SK-N-SH (cell line): ENCODE measurements around the gene PSMD14. TPM values are rescaled to one million over a fixed set of nuclear protein-coding genes. Genes with fewer than 3 reads are reported as not detected.

ENCODE experiments used
- CTCF ChIA-PET: fragments of 300-600, 350-600 bp; formaldehyde crosslinking; extraction: SDS; loops from one replicate; lab custom pipeline; 2021; lab: Yijun Ruan, JAX
- POLR2A ChIA-PET: fragments of 350-600 bp; sonication (Branson Sonifier 250); formaldehyde crosslinking; extraction: SDS; loops from one replicate; lab custom pipeline; 2020; ENCODE audit warnings: antibody characterized with exemption, inconsistent platforms; lab: Yijun Ruan, JAX
- DNase-seq: peaks from one replicate; pipeline ENCODE4 v3.0.0; 2012
- H2AFZ ChIP-seq: fragments of 200-600 bp; sonication (generic); 2 replicates; pipeline ENCODE4 v1.8.1; 2016; ENCODE audit warnings: antibody characterized with exemption, mild to moderate bottlenecking, low read depth
- H3F3A ChIP-seq: fragments of 200-600 bp; sonication (generic); replicated peaks from 2 replicates; pipeline ENCODE3; 2016; ENCODE audit warnings: antibody characterized with exemption, mild to moderate bottlenecking; ENCODE audit not compliant: insufficient read depth
- H3K27ac ChIP-seq, 2 experiments: fragments of 200-500 bp in 1 of 2; fragments of 200-600 bp in 1 of 2; sonication (Bioruptor generic) in 1 of 2; sonication (generic), shearing (Covaris generic) in 1 of 2; 2 replicates each; pipeline versions ENCODE4 v1.5.1 to v1.6.1; 2014 to 2016; ENCODE audit warnings: low read depth in 2 of 2, inconsistent platforms in 1 of 2, low read length in 1 of 2, mild to moderate bottlenecking in 1 of 2, mixed read lengths in 1 of 2
- H3K27me3 ChIP-seq: fragments of 200-600 bp; sonication (generic), shearing (Covaris generic); 2 replicates; pipeline ENCODE4 v1.6.1; 2016; ENCODE audit warnings: mixed run types; ENCODE audit not compliant: insufficient read depth
- H3K36me3 ChIP-seq, 2 experiments: fragments of 200-500 bp in 1 of 2; fragments of 200-600 bp in 1 of 2; sonication (Bioruptor generic) in 1 of 2; sonication (generic) in 1 of 2; replicated peaks in 1 of 2; 2 replicates each; pipeline versions ENCODE3 to v1.5.1; 2014 to 2016; ENCODE audit warnings: low read length in 1 of 2, mild to moderate bottlenecking in 1 of 2; ENCODE audit not compliant: insufficient read depth in 2 of 2, control insufficient read depth in 1 of 2
- H3K4me1 ChIP-seq, 2 experiments: fragments of 200-500 bp in 1 of 2; fragments of 200-600 bp in 1 of 2; sonication (Bioruptor generic) in 1 of 2; sonication (generic), shearing (Covaris generic) in 1 of 2; 2 replicates each; pipeline versions ENCODE4 v1.5.1 to v1.6.1; 2014 to 2016; ENCODE audit warnings: low read depth in 1 of 2, low read length in 1 of 2, mixed run types in 1 of 2; ENCODE audit not compliant: insufficient read depth in 2 of 2, control insufficient read depth in 1 of 2
- H3K4me2 ChIP-seq: fragments of 200-600 bp; sonication (generic), shearing (Covaris generic); 2 replicates; pipeline ENCODE4 v1.6.1; 2017; ENCODE audit warnings: mixed run types
- H3K4me3 ChIP-seq, 2 experiments: fragments of 200-500 bp in 1 of 2; fragments of 200-600 bp in 1 of 2; sonication (Bioruptor generic) in 1 of 2; sonication (generic), shearing (Covaris generic) in 1 of 2; 2 replicates each; pipeline versions ENCODE4 v1.5.1 to v1.8.1; 2014 to 2016; ENCODE audit warnings: low read depth in 2 of 2, inconsistent platforms in 1 of 2, low read length in 1 of 2, mild to moderate bottlenecking in 1 of 2, mixed read lengths in 1 of 2, moderate library complexity in 1 of 2
- H3K79me2 ChIP-seq: fragments of 200-600 bp; sonication (generic); 2 replicates; pipeline ENCODE4 v1.8.1; 2017; ENCODE audit warnings: mild to moderate bottlenecking; ENCODE audit not compliant: insufficient read depth
- H3K9ac ChIP-seq: fragments of 200-600 bp; sonication (generic); 2 replicates; pipeline ENCODE4 v1.6.1; 2017; ENCODE audit warnings: mixed run types
- H3K9me2 ChIP-seq: fragments of 200-600 bp; sonication (generic); 2 replicates; pipeline ENCODE4 v1.6.1; 2017; ENCODE audit warnings: mixed run types
- H3K9me3 ChIP-seq: fragments of 200-600 bp; sonication (generic); 2 replicates; pipeline ENCODE4 v1.6.1; 2017; ENCODE audit warnings: mixed run types, mild to moderate bottlenecking, moderate library complexity
- H4K20me1 ChIP-seq: fragments of 200-600 bp; sonication (generic); 2 replicates; pipeline ENCODE4 v1.6.1; 2017; ENCODE audit warnings: mild to moderate bottlenecking, mixed run types; ENCODE audit not compliant: insufficient read depth
- CTCF ChIP-seq: fragments of 200-600 bp; sonication (generic); IDR thresholded peaks from 2 replicates; pipeline ENCODE4 v1.6.1; 2017; ENCODE audit warnings: antibody characterized with exemption, mild to moderate bottlenecking, moderate library complexity
- ELF1 ChIP-seq: IDR thresholded peaks from 2 replicates; pipeline ENCODE4 v1.4.0; 2012
- EP300 ChIP-seq, 2 experiments: IDR thresholded peaks; 2 replicates each; pipeline versions ENCODE4 v1.4.0 to v1.6.1; 2012; ENCODE audit warnings: borderline replicate concordance in 1 of 2, low read depth in 1 of 2, low read length in 1 of 2
- EZH2phosphoT487 ChIP-seq: fragments of 200-600 bp; sonication (generic); IDR thresholded peaks from 2 replicates; pipeline ENCODE4 v1.6.1; 2017; ENCODE audit warnings: low read depth, mixed run types, mild to moderate bottlenecking, antibody characterized with exemption, moderate library complexity, borderline replicate concordance
- FOSL2 ChIP-seq: IDR thresholded peaks from 2 replicates; pipeline ENCODE4 v1.4.0; 2012; ENCODE audit warnings: low read depth, mild to moderate bottlenecking, moderate library complexity, borderline replicate concordance
- FOXM1 ChIP-seq: IDR thresholded peaks from 2 replicates; pipeline ENCODE4 v1.4.0; 2012; ENCODE audit warnings: low read depth, mild to moderate bottlenecking
- GATA2 ChIP-seq: sonication (generic); formaldehyde crosslinking; IDR thresholded peaks from 2 replicates; pipeline ENCODE4 v1.5.0; 2020; ENCODE audit warnings: mild to moderate bottlenecking, missing genetic modification reagents
- NFIC ChIP-seq: IDR thresholded peaks from 2 replicates; pipeline ENCODE4 v1.4.0; 2012; ENCODE audit warnings: borderline replicate concordance
- NRF1 ChIP-seq: IDR thresholded peaks from 2 replicates; pipeline ENCODE4 v1.6.1; 2012; ENCODE audit warnings: low read depth, mild to moderate bottlenecking, low read length
- RAD21 ChIP-seq: IDR thresholded peaks from 2 replicates; pipeline ENCODE4 v1.6.1; 2012; ENCODE audit warnings: mild to moderate bottlenecking, low read length
- REST ChIP-seq: IDR thresholded peaks from 2 replicates; pipeline ENCODE4 v1.6.1; 2012; ENCODE audit warnings: mild to moderate bottlenecking, low read depth, low read length, moderate library complexity
- SMC3 ChIP-seq: IDR thresholded peaks from 2 replicates; pipeline ENCODE4 v1.6.1; 2012; ENCODE audit warnings: low read depth, low read length, improper control_type of control experiment
- TAF1 ChIP-seq: IDR thresholded peaks from 2 replicates; pipeline ENCODE4 v1.6.1; 2012; ENCODE audit warnings: low read depth, mild to moderate bottlenecking, low read length, moderate library complexity, borderline replicate concordance
- TCF12 ChIP-seq: IDR thresholded peaks from 2 replicates; pipeline ENCODE4 v1.4.0; 2012
- TEAD4 ChIP-seq: IDR thresholded peaks from 2 replicates; pipeline ENCODE4 v1.4.0; 2012; ENCODE audit warnings: mild to moderate bottlenecking, borderline replicate concordance; ENCODE audit not compliant: insufficient read depth
- USF2 ChIP-seq: fragments of 150-350 bp; IDR thresholded peaks from 2 replicates; pipeline ENCODE4 v1.6.1; 2017; ENCODE audit warnings: antibody characterized with exemption, low read length, low read depth, borderline replicate concordance
- YY1 ChIP-seq: IDR thresholded peaks from 2 replicates; pipeline ENCODE4 v1.4.0; 2012; ENCODE audit warnings: low read depth, mild to moderate bottlenecking
- ZBTB33 ChIP-seq: IDR thresholded peaks from 2 replicates; pipeline ENCODE4 v1.4.0; 2012; ENCODE audit warnings: low read depth, borderline replicate concordance
- WGBS: methylation state at CpG from one replicate; pipeline ENCODE4 v1.1.6; 2017; ENCODE audit warnings: low lambda C conversion rate; 5-methylcytosine and 5-hydroxymethylcytosine counted together
- polyA plus RNA-seq, 3 experiments: library from polyadenylated mRNA; depleted of rRNA; stranded (reverse); fragments of >200 nt; gene quantifications; 2 replicates each; pipeline ENCODE4 v1.2.3, GENCODE V29; 2012

The PSMD14 gene
- polyA plus RNA-seq, 1 of the 3 experiments (the other 2 are of a cell fraction): 50.4 TPM

- CTCF ChIA-PET: interaction anchor here (2.0 kb wide), 1 partner anchor 157 kb away, joined by 4 read pairs; no protein-coding TSS in a partner anchor
These were observed 99.4 kb downstream of the PSMD14 start for GRCh38 chr2:161407597-161407996.

More at GRCh38 chr2:161407597-161407996, 99.4 kb downstream of the PSMD14 start:
- H3K79me2 ChIP-seq: no peaks in the 10 kb centered on the region
- H3K9me3 ChIP-seq: no peaks in the 10 kb centered on the region
- H3K9me2 ChIP-seq: no peaks in the 10 kb centered on the region
- H3K27ac ChIP-seq: no peak overlapping the region
- no peaks in the 10 kb centered on the region for H3K27me3 ChIP-seq
- no peak for DNase-seq
- no peak overlapping the region for H2AFZ ChIP-seq
- no peaks in the 10 kb centered on the region for H4K20me1 ChIP-seq
- H3K4me2 ChIP-seq: no peak overlapping the region
- H3K4me3 ChIP-seq: no peak overlapping the region
- peaks cover 33% of the 10 kb centered on the region in 2 experiments for H3K36me3 ChIP-seq
- 0 out of 4 replicates have a peak, but pooled peaks cover 0 to 5% of the 10 kb centered on the region in 2 experiments for H3K4me1 ChIP-seq
- no peak overlapping the region for H3K9ac ChIP-seq
- H3F3A ChIP-seq: peaks cover 7% of the 10 kb centered on the region
- WGBS: 98% methylated on average over 2 of the region's 2 CpGs
- TF ChIP-seq EP300 (IDR thresholded peaks at IDR 0.05; ENCODE audit: borderline replicate concordance in 1 of 2, low read depth in 1 of 2, low read length in 1 of 2): no peak
- TF ChIP-seq GATA2 (CRISPR knock-in tag): no peak
- no peak for TF ChIP-seq TEAD4
- TF ChIP-seq ELF1: no peak
- TF ChIP-seq YY1: no peak
- no peak for TF ChIP-seq CTCF
- TF ChIP-seq REST: no peak
- TF ChIP-seq EZH2phosphoT487: no peak
- TF ChIP-seq SMC3: no peak
- no peak for TF ChIP-seq TAF1
- no peak for TF ChIP-seq TCF12
- no peak for TF ChIP-seq ZBTB33
- TF ChIP-seq FOXM1: no peak
- no peak for TF ChIP-seq NFIC
- TF ChIP-seq NRF1: no peak
- TF ChIP-seq RAD21: no peak
- no peak for TF ChIP-seq FOSL2
- no peak for TF ChIP-seq USF2
- POLR2A ChIA-PET: interaction anchor here (1.1 kb wide), 1 partner anchor 61 kb away, joined by 3 read pairs; no protein-coding TSS in a partner anchor
